ENCODE data around the gene FLCN.

FLCN gene

GRCh38 chr17:17167356-17167755 lies 69.6 kb downstream of the FLCN start:
- no peak for DNase-seq (ENCODE audit: low spot score)

- DNase-seq (ENCODE audit: low spot score), result no peak
Measured at GRCh38 chr17:17166446-17166845, 70.5 kb downstream of the FLCN start.

- DNase-seq (ENCODE audit: low spot score), result no peak
Measured at GRCh38 chr17:17165666-17166308, 71.2 kb downstream of the FLCN start.

GRCh38 chr17:17164676-17165075 lies 72.3 kb downstream of the FLCN start:
- no peak for DNase-seq (ENCODE audit: low spot score)

GRCh38 chr17:17164156-17164555 lies 72.8 kb downstream of the FLCN start:
- no peak for DNase-seq (ENCODE audit: low spot score)
